IPS-15b (cell line): ENCODE results near the gene PRKN.

Experiments
- H3K27me3 ChIP-seq: one replicate; pipeline ENCODE4 v1.6.1; 2013; ENCODE audit warnings: low read length; ENCODE audit not compliant: control insufficient read depth, insufficient read depth
- H3K36me3 ChIP-seq: one replicate; pipeline ENCODE4 v1.6.1; 2013; ENCODE audit warnings: low read length; ENCODE audit not compliant: control insufficient read depth, insufficient read depth
- H3K4me1 ChIP-seq: one replicate; pipeline ENCODE4 v1.6.1; 2013; ENCODE audit warnings: mild to moderate bottlenecking, low read length; ENCODE audit not compliant: control insufficient read depth, insufficient read depth
- H3K4me3 ChIP-seq: one replicate; pipeline ENCODE4 v1.5.1; 2013; ENCODE audit warnings: low read depth, low read length
- H3K9ac ChIP-seq: one replicate; pipeline ENCODE4 v1.6.1; 2013; ENCODE audit warnings: low read depth, mild to moderate bottlenecking, low read length
- H3K9me3 ChIP-seq: one replicate; pipeline ENCODE4 v1.6.1; 2013; ENCODE audit warnings: mild to moderate bottlenecking, low read length; ENCODE audit not compliant: control insufficient read depth, insufficient read depth

Gene PRKN

DNA sequence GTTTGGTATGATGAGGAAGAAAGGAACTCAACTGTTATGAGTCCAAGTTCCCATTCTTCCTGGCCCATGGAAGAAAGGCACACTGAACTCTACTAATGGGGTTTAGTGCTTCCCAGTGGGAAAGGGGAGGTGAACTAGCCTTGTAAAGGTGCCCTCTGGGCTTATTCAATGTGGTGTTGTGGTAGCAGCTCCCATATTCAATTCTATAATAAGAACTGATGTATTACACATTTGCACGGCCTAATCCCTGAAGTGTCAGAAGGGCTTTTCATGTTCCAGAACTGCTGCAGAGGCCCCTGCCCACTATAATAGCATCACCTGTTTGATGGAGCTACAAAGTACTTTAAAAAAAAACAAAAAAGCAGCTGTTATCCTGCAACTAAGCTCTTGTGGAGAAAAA lies 17.1 kb downstream of the PRKN start:
- Histone ChIP-seq H3K9ac (no peak overlapping the region), H3K4me3 (no peak overlapping the region), H3K9me3 (no peaks in the 10 kb centered on the region), H3K36me3 (no peaks in the 10 kb centered on the region), H3K27me3 (no peaks in the 10 kb centered on the region), H3K4me1 (peaks cover 6% of the 10 kb centered on the region)

DNA sequence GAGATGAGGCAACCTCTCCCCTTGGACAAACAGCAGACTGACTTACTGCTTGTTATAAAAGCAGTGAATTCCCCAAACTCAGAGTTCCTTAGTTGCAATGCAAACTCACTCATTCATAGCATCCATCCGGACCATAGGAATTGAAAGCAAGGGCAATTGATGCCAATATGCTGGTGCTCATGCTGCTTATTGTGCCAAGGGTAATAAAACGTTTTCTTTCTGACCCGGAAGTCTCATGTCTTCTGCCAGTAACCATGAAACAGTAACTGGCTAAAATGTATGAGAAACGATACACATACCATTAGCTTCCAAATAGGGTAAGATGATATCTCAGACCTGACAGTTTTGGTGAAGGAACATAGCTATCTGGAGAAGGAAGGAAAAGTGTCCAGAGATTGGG lies 18.1 kb downstream of the PRKN start:
- no peaks in the 10 kb centered on the region for H3K9me3 ChIP-seq
- peaks cover 2% of the 10 kb centered on the region for H3K4me1 ChIP-seq
- no peaks in the 10 kb centered on the region for H3K27me3 ChIP-seq
- no peaks in the 10 kb centered on the region for H3K36me3 ChIP-seq
- H3K9ac ChIP-seq: no peak overlapping the region
- no peak overlapping the region for H3K4me3 ChIP-seq

DNA sequence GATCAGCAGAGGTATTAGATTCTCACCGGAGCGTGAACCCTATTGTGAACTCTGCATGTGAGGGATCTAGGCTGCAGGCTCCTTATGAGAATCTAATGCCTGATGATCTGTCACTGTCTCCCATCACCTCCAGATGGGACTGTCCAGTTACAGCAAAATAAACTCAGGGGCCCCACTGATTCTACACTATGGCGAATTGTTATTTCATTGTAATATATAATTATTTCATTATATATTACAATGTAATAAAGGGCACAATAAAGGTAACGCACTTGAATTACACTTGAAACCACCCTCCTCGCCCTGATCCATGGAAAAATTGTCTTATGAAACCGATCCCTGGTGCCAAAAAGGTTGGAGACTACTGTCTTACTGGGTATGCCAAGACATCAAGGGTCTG lies 18.6 kb downstream of the PRKN start:
- Histone ChIP-seq H3K36me3 (no peaks in the 10 kb centered on the region), H3K27me3 (no peaks in the 10 kb centered on the region), H3K9me3 (no peaks in the 10 kb centered on the region), H3K9ac (no peak overlapping the region), H3K4me3 (no peak overlapping the region), H3K4me1 (no peaks in the 10 kb centered on the region)

- Histone ChIP-seq H3K9me3 (no peaks in the 10 kb centered on the region), H3K27me3 (no peaks in the 10 kb centered on the region), H3K4me3 (no peak overlapping the region), H3K9ac (no peak overlapping the region), H3K4me1 (no peaks in the 10 kb centered on the region), H3K36me3 (no peaks in the 10 kb centered on the region)
Observed at GRCh38 chr6:162706232-162706631, 21.3 kb downstream of the PRKN start.

GRCh38 chr6:162705736-162706135 lies 21.8 kb downstream of the PRKN start:
- Histone ChIP-seq H3K36me3 (no peaks in the 10 kb centered on the region), H3K4me3 (no peak overlapping the region), H3K9ac (no peak overlapping the region), H3K9me3 (no peaks in the 10 kb centered on the region), H3K4me1 (no peaks in the 10 kb centered on the region), H3K27me3 (no peaks in the 10 kb centered on the region)

GRCh38 chr6:162704001-162704400 lies 23.6 kb downstream of the PRKN start:
- H3K9ac ChIP-seq: no peak overlapping the region
- no peaks in the 10 kb centered on the region for H3K9me3 ChIP-seq
- H3K36me3 ChIP-seq: no peaks in the 10 kb centered on the region
- H3K27me3 ChIP-seq: no peaks in the 10 kb centered on the region
- H3K4me3 ChIP-seq: no peak overlapping the region
- no peaks in the 10 kb centered on the region for H3K4me1 ChIP-seq

DNA sequence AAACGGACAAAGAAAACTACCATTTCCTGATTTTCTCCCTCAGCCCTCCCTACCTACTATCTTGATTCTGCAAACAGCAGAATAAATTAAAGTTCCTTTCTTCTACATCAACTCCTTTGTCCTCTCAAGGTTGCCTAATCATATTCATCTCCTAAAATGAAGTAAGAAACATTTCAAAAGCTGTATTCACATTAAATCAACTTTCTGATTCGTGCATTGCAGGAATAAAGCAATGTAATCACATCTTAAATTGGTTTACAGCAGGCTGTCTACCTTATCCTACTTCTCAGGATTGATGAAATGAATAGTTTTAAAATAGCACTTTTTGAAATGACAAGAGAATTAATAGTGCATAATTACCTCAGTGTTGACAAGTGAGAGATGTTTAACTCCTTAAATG lies 25.1 kb downstream of the PRKN start:
- H3K27me3 ChIP-seq: no peaks in the 10 kb centered on the region
- H3K4me3 ChIP-seq: no peak overlapping the region
- H3K36me3 ChIP-seq: no peaks in the 10 kb centered on the region
- H3K9ac ChIP-seq: no peak overlapping the region
- H3K9me3 ChIP-seq: no peaks in the 10 kb centered on the region
- H3K4me1 ChIP-seq: peaks cover 3% of the 10 kb centered on the region

DNA sequence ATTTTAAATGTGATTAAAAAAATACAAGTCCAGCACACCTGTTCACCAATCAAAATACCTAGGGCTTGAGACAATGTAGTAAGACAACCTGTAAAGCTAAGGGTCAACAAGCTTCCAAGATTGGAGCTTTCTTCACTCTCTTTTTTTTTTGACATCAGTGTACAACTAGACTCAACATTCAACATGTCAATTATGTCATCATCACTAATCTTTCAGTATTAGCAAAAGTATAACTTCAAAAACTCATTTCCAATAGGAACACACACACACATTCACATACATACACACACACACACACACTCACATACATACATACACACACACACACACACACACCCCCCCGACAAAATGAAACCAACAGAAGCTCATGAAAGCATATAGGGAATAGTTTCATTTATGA lies 26.0 kb downstream of the PRKN start:
- H3K4me1 ChIP-seq: peaks cover 3% of the 10 kb centered on the region
- no peaks in the 10 kb centered on the region for H3K9me3 ChIP-seq
- H3K36me3 ChIP-seq: no peaks in the 10 kb centered on the region
- no peaks in the 10 kb centered on the region for H3K27me3 ChIP-seq
- no peak overlapping the region for H3K9ac ChIP-seq
- no peak overlapping the region for H3K4me3 ChIP-seq

GRCh38 chr6:162700966-162701365 lies 26.6 kb downstream of the PRKN start:
- Histone ChIP-seq H3K9ac (no peak overlapping the region), H3K4me1 (peaks cover 3% of the 10 kb centered on the region), H3K4me3 (no peak overlapping the region), H3K9me3 (no peaks in the 10 kb centered on the region), H3K27me3 (no peaks in the 10 kb centered on the region), H3K36me3 (no peaks in the 10 kb centered on the region)

GRCh38 chr6:162699961-162700360 lies 27.6 kb downstream of the PRKN start:
- peaks cover 3% of the 10 kb centered on the region for H3K4me1 ChIP-seq
- no peaks in the 10 kb centered on the region for H3K27me3 ChIP-seq
- H3K4me3 ChIP-seq: no peak overlapping the region
- H3K36me3 ChIP-seq: no peaks in the 10 kb centered on the region
- no peaks in the 10 kb centered on the region for H3K9me3 ChIP-seq
- no peak overlapping the region for H3K9ac ChIP-seq

DNA sequence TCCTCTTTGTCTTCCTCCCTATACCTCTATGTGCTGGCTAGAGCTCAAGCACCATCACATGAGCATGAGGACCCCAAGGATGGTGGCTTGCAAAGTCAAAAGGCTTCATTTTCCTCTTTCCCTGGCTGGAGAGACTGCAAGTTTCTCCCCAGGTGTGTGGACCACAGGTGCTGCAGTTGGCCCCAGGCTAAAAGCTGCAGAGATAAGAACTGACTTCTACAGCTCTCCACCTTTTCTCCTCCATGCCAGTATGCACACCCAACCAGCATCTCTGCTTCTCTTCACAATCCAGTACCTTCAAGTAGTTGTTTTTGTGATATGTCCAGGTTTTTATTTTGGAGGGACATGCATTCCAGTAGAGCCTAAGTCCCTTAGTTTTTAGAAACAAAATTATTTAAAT lies 29.1 kb downstream of the PRKN start:
- Histone ChIP-seq H3K9me3 (no peaks in the 10 kb centered on the region), H3K4me3 (no peak overlapping the region), H3K27me3 (no peaks in the 10 kb centered on the region), H3K4me1 (peaks cover 3% of the 10 kb centered on the region), H3K9ac (no peak overlapping the region), H3K36me3 (no peaks in the 10 kb centered on the region)

- Histone ChIP-seq H3K4me1 (peaks cover 3% of the 10 kb centered on the region), H3K9ac (no peak overlapping the region), H3K9me3 (no peaks in the 10 kb centered on the region), H3K36me3 (no peaks in the 10 kb centered on the region), H3K27me3 (no peaks in the 10 kb centered on the region), H3K4me3 (no peak overlapping the region)
Observed at GRCh38 chr6:162697872-162698403, 29.6 kb downstream of the PRKN start.

DNA sequence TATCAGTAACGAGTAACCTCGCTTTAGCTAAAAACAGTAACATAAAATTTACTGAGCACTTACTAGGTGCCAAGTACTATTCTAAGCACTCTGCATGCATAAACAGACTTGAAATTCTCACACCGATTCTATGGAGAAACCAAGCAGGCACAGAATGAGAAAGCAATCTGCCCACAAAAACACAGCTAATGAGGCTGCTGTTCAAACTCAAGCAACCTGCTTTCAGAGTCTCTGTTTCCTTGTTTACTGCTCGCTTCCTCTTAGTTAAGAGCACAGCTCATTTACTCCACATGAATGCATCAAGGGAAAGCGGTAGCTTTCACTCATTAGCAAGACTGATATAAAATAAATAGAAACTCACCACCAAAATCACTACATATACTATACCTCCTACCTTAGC lies 37.4 kb downstream of the PRKN start:
- Histone ChIP-seq H3K9me3 (no peaks in the 10 kb centered on the region), H3K36me3 (no peaks in the 10 kb centered on the region), H3K4me1 (peaks cover 8% of the 10 kb centered on the region), H3K9ac (no peak overlapping the region), H3K4me3 (no peak overlapping the region), H3K27me3 (no peaks in the 10 kb centered on the region)
